ENCODE results near the gene RAB17. TPM values are rescaled to one million over a fixed set of nuclear protein-coding genes. Genes with fewer than 3 reads are reported as not detected.

The RAB17 gene
- total RNA-seq, 4 donors from 2014 or later: 0.26 to 4.6 (median 4.0) TPM

GRCh38 chr2:237572742-237573101 lies 17.8 kb downstream of the RAB17 start:
- H3K27ac ChIP-seq: no peak overlapping the region
- H3K4me1 ChIP-seq: peaks cover 0 to 8% of the 10 kb centered on the region in 2 donors
- intact Hi-C loops (cut with DNase I; ENCODE audit: low total_unique reads): loop anchor here (5.0 to 10.0 kb wide), 2 partner anchors 60 to 448 kb away; no protein-coding TSS in a partner anchor
- no peak for DNase-seq
- H3K27me3 ChIP-seq: no peaks in the 10 kb centered on the region
- no peaks in the 10 kb centered on the region for H3K36me3 ChIP-seq
- no peak overlapping the region for H3K4me3 ChIP-seq
- no peaks in the 10 kb centered on the region for H3K9me3 ChIP-seq
- no peak for TF ChIP-seq POLR2A (IDR thresholded peaks at IDR 0.05)
- TF ChIP-seq, protein P1, sequence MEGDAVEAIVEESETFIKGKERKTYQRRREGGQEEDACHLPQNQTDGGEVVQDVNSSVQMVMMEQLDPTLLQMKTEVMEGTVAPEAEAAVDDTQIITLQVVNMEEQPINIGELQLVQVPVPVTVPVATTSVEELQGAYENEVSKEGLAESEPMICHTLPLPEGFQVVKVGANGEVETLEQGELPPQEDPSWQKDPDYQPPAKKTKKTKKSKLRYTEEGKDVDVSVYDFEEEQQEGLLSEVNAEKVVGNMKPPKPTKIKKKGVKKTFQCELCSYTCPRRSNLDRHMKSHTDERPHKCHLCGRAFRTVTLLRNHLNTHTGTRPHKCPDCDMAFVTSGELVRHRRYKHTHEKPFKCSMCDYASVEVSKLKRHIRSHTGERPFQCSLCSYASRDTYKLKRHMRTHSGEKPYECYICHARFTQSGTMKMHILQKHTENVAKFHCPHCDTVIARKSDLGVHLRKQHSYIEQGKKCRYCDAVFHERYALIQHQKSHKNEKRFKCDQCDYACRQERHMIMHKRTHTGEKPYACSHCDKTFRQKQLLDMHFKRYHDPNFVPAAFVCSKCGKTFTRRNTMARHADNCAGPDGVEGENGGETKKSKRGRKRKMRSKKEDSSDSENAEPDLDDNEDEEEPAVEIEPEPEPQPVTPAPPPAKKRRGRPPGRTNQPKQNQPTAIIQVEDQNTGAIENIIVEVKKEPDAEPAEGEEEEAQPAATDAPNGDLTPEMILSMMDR (IDR thresholded peaks at IDR 0.05): no peak

GRCh38 chr2:237572021-237572741 lies 18.4 kb downstream of the RAB17 start:
- Histone ChIP-seq H3K4me1 (peaks cover 0 to 8% of the 10 kb centered on the region in 2 donors), H3K27ac (peak overlapping the region; percentile 6 to 28), H3K27me3 (no peaks in the 10 kb centered on the region), H3K4me3 (no peak overlapping the region), H3K36me3 (no peaks in the 10 kb centered on the region), H3K9me3 (no peaks in the 10 kb centered on the region)
- DNase-seq: peak; percentile 92
- TF ChIP-seq POLR2A (IDR thresholded peaks at IDR 0.05): peak in 1 of 2 donors; percentile 20
- TF ChIP-seq, protein P1 (IDR thresholded peaks at IDR 0.05): peak; percentile 97 to 100 (median 99)
- intact Hi-C loops (cut with DNase I; ENCODE audit: low total_unique reads): loop anchor here (5.0 to 10.0 kb wide), 2 partner anchors 60 to 447 kb away; no protein-coding TSS in a partner anchor

DNA sequence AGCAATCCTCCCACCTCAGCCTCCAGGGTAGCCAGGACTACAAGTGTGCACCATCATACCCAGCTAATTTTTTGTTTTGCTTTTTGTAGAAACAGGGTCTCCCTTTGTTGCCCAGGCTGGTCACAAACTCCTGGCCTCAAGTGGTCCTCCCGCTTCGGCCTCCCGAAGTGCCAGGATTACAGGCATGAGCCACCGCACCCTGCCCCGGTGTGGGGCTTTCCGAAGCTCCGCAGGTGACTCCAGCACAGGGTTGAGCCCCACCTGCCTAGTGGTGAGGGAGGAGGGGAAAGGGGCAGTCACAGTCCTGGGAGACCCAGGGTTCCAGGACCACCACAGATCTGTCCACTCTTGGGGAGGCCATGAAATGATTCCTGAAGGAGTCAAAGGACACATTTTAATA lies 19.0 kb downstream of the RAB17 start:
- Histone ChIP-seq H3K4me3 (no peak overlapping the region), H3K36me3 (no peaks in the 10 kb centered on the region), H3K9me3 (no peaks in the 10 kb centered on the region), H3K27ac (peak overlapping the region; percentile 6 to 28), H3K4me1 (peaks cover 0 to 8% of the 10 kb centered on the region in 2 donors), H3K27me3 (no peaks in the 10 kb centered on the region)
- DNase-seq: no peak
- TF ChIP-seq, protein P1 (IDR thresholded peaks at IDR 0.05): no peak
- no peak for TF ChIP-seq POLR2A (IDR thresholded peaks at IDR 0.05)
- intact Hi-C loops (cut with DNase I; ENCODE audit: low total_unique reads): loop anchor here (5.0 to 10.0 kb wide), 2 partner anchors 59 to 447 kb away; no protein-coding TSS in a partner anchor

DNA sequence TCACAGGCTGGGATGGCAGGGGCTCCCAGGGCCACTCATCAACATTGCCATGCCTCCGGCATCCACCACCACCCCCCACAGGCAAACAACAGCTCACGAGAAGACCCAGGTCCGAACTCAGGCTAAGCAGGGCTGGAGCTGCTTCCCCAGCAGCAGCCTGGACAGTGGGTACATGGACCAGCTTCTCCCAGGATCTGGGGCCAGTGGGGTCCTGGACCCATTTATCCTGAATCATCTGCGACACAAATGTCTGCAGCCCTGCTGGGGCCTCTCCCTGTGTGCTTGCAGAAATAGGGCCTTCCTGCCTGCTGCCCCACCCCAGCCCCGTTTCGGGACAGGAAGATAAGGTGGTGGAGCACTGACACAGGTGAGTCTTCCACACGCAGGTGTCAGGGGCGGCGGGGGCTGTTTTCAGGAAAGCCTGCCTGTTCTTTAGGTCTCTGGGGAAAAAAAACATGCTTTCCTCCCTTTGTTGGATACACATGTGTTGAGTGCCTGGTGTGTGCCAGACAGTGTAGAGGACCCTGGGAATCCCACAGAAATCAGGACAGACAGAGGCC lies 19.7 kb downstream of the RAB17 start:
- no peaks in the 10 kb centered on the region for H3K9me3 ChIP-seq
- H3K4me3 ChIP-seq: no peak overlapping the region
- H3K36me3 ChIP-seq: no peaks in the 10 kb centered on the region
- intact Hi-C loops (cut with DNase I; ENCODE audit: low total_unique reads): loop anchor here (5.0 to 10.0 kb wide), 2 partner anchors 59 to 446 kb away; no protein-coding TSS in a partner anchor
- H3K27ac ChIP-seq: no peak overlapping the region
- no peak for TF ChIP-seq POLR2A (IDR thresholded peaks at IDR 0.05)
- TF ChIP-seq, protein P1 (IDR thresholded peaks at IDR 0.05): no peak
- H3K27me3 ChIP-seq: no peaks in the 10 kb centered on the region
- H3K4me1 ChIP-seq: peaks cover 0 to 8% of the 10 kb centered on the region in 2 donors
- DNase-seq: no peak

DNA sequence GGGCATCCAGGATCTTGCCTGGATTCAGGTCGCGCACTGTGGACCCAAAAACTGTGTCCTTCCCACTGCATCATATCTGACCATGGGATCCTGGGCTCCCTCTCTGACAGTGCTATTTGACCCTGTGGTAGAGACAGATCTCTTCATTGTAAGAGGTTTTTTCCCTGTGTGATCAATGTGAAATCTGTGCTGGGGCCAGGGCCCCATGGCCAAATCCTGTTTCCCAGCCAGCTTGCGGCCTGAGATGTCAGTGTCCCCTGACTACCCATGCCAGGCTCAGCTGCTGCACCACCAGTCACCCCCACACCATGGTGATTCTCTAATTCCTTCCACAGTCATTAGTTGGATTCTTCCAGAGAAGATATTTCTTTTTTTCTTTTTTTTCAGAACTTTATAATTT lies 20.6 kb downstream of the RAB17 start:
- intact Hi-C loops (cut with DNase I; ENCODE audit: low total_unique reads): loop anchor here (5.0 to 10.0 kb wide), 2 partner anchors 58 to 445 kb away; no protein-coding TSS in a partner anchor
- H3K27ac ChIP-seq: no peak overlapping the region
- no peaks in the 10 kb centered on the region for H3K27me3 ChIP-seq
- TF ChIP-seq, protein P1 (IDR thresholded peaks at IDR 0.05): no peak
- TF ChIP-seq POLR2A (IDR thresholded peaks at IDR 0.05): no peak
- no peaks in the 10 kb centered on the region for H3K9me3 ChIP-seq
- no peak for DNase-seq
- no peak overlapping the region for H3K4me3 ChIP-seq
- H3K36me3 ChIP-seq: no peaks in the 10 kb centered on the region
- H3K4me1 ChIP-seq: peaks cover 0 to 1% of the 10 kb centered on the region in 2 donors

Measured in uterus (tissue), 4 donors.